Measurements from ENCODE around the gene CXorf66.

GRCh38 chrX:139972629-139973624, 7.6 kb upstream of the CXorf66 start:
- TF ChIP-seq POLR2A (IDR thresholded peaks at IDR 0.05; ENCODE audit: low read length) (no peak), GATA1 (IDR thresholded peaks at IDR 0.05; ENCODE audit: low read depth, low read length) (no peak)

All from erythroblast (primary cell).